ENCODE results near the gene ZNF518B. TPM values are rescaled to one million over a fixed set of nuclear protein-coding genes. Genes with fewer than 3 reads are reported as not detected.

Gene ZNF518B
- polyA plus RNA-seq (2013, experiment 1 of 2; ENCODE audit: insufficient read length), result 16.7 TPM
- 15.4 TPM for polyA plus RNA-seq (2013, experiment 2 of 2; ENCODE audit: insufficient read length)

GRCh38 chr4:10457255-10457801 is at the start of gene ZNF518B:
Gene ZNF518B, minus strand, starts transcription at chr4:10457426. Its CDS starts 11,098 bp downstream, at chr4:10446328.
- peak; percentile 69 for DNase-seq

GRCh38 chr4:10506077-10506476 is 48.9 kb upstream of the ZNF518B start:
- DNase-seq, result no peak

GRCh38 chr4:10504570-10505179 is 47.4 kb upstream of the ZNF518B start:
- no peak for DNase-seq

GRCh38 chr4:10502717-10503116 is 45.5 kb upstream of the ZNF518B start:
- DNase-seq, result no peak

GRCh38 chr4:10500776-10501175 is 43.5 kb upstream of the ZNF518B start:
- no peak for DNase-seq

GRCh38 chr4:10496200-10496599 is 39.0 kb upstream of the ZNF518B start:
- DNase-seq, result no peak

GRCh38 chr4:10495651-10496050 is 38.4 kb upstream of the ZNF518B start:
- DNase-seq, result no peak

- no peak for DNase-seq
Measured at GRCh38 chr4:10492464-10492863, 35.2 kb upstream of the ZNF518B start.

- DNase-seq, result no peak
Measured at GRCh38 chr4:10491401-10491800, 34.2 kb upstream of the ZNF518B start.

GRCh38 chr4:10490996-10491395 is 33.8 kb upstream of the ZNF518B start:
- no peak for DNase-seq

GRCh38 chr4:10482913-10483312 is 25.7 kb upstream of the ZNF518B start:
- DNase-seq, result no peak

GRCh38 chr4:10480616-10481015 is 23.4 kb upstream of the ZNF518B start:
- no peak for DNase-seq

GRCh38 chr4:10478621-10479020 is 21.4 kb upstream of the ZNF518B start:
- no peak for DNase-seq

- no peak for DNase-seq
Measured at GRCh38 chr4:10470505-10470904, 13.3 kb upstream of the ZNF518B start.

GRCh38 chr4:10466161-10466560 is 8.9 kb upstream of the ZNF518B start:
- DNase-seq, result no peak

GRCh38 chr4:10462876-10463275 is 5.7 kb upstream of the ZNF518B start:
- DNase-seq, result no peak

GRCh38 chr4:10461850-10462400 is 4.7 kb upstream of the ZNF518B start:
- no peak for DNase-seq

GRCh38 chr4:10461091-10461849 is 4.0 kb upstream of the ZNF518B start:
- peak; percentile 63 for DNase-seq

- DNase-seq, result no peak
Measured at GRCh38 chr4:10460313-10461047, 3.3 kb upstream of the ZNF518B start.

- no peak for DNase-seq
Measured at GRCh38 chr4:10459305-10459704, 2.1 kb upstream of the ZNF518B start.

- no peak for DNase-seq
Measured at GRCh38 chr4:10458177-10458576, 951 bp upstream of the ZNF518B start.

GRCh38 chr4:10456595-10457254 is 501 bp downstream of the ZNF518B start:
- DNase-seq, result peak; percentile 70

Measured in fibroblast of skin of abdomen (primary cell).